Peyer's patch (tissue), 4 donors: ENCODE results near the gene TP53TG3.
"Not testable (repeated sequence)": the region's sequence is repeated elsewhere in the genome, so short reads cannot be mapped to it uniquely, and the experiment has no call there.

Experiments
- CTCF ChIP-seq, 6 experiments: fragments of 450-650 bp in 4 of 6; fragments of 200-600 bp in 2 of 6; sonication (generic) in 1 of 6; IDR thresholded peaks; one replicate each; pipeline ENCODE4 v1.5.1; 2017 to 2019; ENCODE audit warnings: antibody characterized with exemption in 6 of 6, mild to moderate bottlenecking in 3 of 6, moderate library complexity in 1 of 6
- POLR2A ChIP-seq, 2 donors: fragments of 450-650 bp; IDR thresholded peaks; one replicate each; pipeline ENCODE4 v1.5.1; 2017; ENCODE audit warnings: antibody characterized with exemption in 2 of 2, mild to moderate bottlenecking in 2 of 2, moderate library complexity in 2 of 2

DNA sequence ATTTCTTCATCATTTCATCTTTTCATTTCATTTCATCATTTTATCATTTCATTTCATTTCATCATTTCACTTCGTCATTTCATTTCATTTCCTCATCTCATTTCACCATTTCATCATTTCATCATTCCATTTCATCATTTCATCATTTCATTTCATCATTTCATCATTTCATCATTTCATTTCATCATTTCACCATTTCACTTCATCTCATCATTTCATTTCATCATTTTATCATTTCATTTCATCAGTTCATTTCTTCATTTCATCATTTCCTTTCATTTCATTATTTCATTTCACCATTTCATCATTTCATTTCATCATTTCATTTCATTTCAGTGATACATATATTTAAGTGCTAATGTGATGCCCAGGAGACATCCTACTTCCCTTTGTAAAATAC lies 28.4 kb downstream of the TP53TG3 start:
- TF ChIP-seq CTCF, POLR2A (IDR thresholded peaks at IDR 0.05): not testable (repeated sequence)
